GM12878 (cell line): ENCODE measurements around the gene AFAP1.

Source experiments
- HDAC2 ChIP-seq: fragments of 200-600 bp; sonication (generic); IDR thresholded peaks from 2 replicates; pipeline ENCODE4 v1.6.1; 2017
- YY1 ChIP-seq: IDR thresholded peaks from 2 replicates; pipeline ENCODE4 v1.6.1; 2011; ENCODE audit warnings: low read depth, mild to moderate bottlenecking, low read length

DNA sequence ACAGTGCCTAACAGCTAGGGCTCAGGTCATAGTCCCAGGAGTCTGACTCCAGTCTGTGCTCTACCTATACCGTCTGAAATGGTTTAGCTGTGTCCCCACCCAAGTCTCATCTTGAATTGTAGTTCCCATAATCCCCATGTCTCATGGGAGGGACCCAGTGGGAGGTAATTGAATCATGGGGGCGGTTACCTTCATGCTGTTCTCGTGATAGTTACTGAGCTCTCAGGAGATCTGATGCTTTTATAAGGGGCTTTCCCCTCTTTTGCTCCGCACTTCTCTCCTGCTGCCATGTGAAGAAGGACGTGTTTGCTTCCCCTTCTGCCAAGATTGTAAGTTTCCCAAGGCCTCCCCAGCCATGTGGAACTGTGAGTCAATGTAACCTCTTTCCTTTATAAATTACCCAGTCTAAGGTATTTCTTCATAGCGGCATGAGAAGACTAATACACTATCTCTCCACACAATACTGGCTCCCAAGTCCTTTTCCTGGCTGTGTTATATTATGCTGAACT, 110.8 kb downstream of the AFAP1 start:
- TF ChIP-seq HDAC2 (no peak), YY1 (no peak)
